BJ (cell line): ENCODE data around the gene DNMT3A. TPM values are rescaled to one million over a fixed set of nuclear protein-coding genes. Genes with fewer than 3 reads are reported as not detected.

Source experiments
- CTCF ChIA-PET: fragments of 350-600 bp; formaldehyde crosslinking; extraction: SDS; loops from one replicate; lab custom pipeline; 2021; ENCODE audit warnings: antibody characterized with exemption, inconsistent platforms; lab: Yijun Ruan, JAX
- POLR2A ChIA-PET: fragments of 300-600 bp; sonication (Branson Sonifier 250); formaldehyde crosslinking; extraction: SDS; loops from one replicate; lab custom pipeline; 2021; ENCODE audit warnings: antibody characterized with exemption; lab: Charles Lee
- DNase-seq: peaks from one replicate; pipeline ENCODE4 v3.0.0-alpha.2; 2011; ENCODE audit warnings: low read depth
- H3K27me3 ChIP-seq: 2 replicates; pipeline ENCODE4 v1.6.0; 2011; ENCODE audit warnings: low read length; ENCODE audit not compliant: control insufficient read depth, insufficient read depth
- H3K36me3 ChIP-seq: 2 replicates; pipeline ENCODE4 v1.5.1; 2011; ENCODE audit warnings: low read length; ENCODE audit not compliant: control insufficient read depth, insufficient read depth
- H3K4me3 ChIP-seq: 2 replicates; pipeline ENCODE4 v1.5.1; 2011; ENCODE audit warnings: low read depth, mild to moderate bottlenecking, control low read depth, low read length
- polyA plus RNA-seq: library from polyadenylated mRNA; depleted of rRNA; stranded (reverse); fragments of >200 nt; gene quantifications from 2 replicates; pipeline ENCODE4 v1.2.3, GENCODE V29; 2011
- TF ChIP-seq, protein P1 (sequence below): IDR thresholded peaks from 2 replicates; pipeline ENCODE4 v1.5.1; 2011; ENCODE audit warnings: low read depth, mild to moderate bottlenecking, control low read depth, inconsistent platforms, low read length, moderate library complexity; ENCODE audit not compliant: insufficient read depth

The DNMT3A gene
- polyA plus RNA-seq, 1 experiment = 3.0 TPM

DNA sequence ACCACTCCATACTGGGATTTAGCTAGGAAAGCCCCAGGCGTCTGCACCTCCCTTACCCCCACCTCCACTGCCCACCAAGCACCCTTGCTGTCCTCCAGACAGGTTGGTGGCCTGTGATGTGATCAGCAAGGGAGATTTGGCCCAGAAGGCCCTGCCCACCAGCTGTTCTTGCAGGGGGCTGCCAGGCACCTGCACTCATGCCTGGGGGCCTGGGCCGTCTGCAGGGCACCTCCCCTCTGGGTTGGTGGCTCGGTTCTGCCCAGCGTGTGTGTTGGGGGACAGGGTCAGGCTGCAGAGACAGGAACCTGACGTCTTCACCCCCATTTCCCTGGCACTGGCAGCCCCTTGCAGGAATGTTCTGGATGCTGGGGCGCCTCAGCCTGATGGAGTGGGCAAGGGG lies 5.8 kb downstream of the DNMT3A start:
- no peak for DNase-seq
- CTCF ChIA-PET = no interaction called here
- TF ChIP-seq, protein P1, sequence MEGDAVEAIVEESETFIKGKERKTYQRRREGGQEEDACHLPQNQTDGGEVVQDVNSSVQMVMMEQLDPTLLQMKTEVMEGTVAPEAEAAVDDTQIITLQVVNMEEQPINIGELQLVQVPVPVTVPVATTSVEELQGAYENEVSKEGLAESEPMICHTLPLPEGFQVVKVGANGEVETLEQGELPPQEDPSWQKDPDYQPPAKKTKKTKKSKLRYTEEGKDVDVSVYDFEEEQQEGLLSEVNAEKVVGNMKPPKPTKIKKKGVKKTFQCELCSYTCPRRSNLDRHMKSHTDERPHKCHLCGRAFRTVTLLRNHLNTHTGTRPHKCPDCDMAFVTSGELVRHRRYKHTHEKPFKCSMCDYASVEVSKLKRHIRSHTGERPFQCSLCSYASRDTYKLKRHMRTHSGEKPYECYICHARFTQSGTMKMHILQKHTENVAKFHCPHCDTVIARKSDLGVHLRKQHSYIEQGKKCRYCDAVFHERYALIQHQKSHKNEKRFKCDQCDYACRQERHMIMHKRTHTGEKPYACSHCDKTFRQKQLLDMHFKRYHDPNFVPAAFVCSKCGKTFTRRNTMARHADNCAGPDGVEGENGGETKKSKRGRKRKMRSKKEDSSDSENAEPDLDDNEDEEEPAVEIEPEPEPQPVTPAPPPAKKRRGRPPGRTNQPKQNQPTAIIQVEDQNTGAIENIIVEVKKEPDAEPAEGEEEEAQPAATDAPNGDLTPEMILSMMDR = no peak
- H3K4me3 ChIP-seq = no peak overlapping the region
- no peaks in the 10 kb centered on the region for H3K36me3 ChIP-seq
- H3K27me3 ChIP-seq = no peaks in the 10 kb centered on the region
- POLR2A ChIA-PET = no interaction called here

DNA sequence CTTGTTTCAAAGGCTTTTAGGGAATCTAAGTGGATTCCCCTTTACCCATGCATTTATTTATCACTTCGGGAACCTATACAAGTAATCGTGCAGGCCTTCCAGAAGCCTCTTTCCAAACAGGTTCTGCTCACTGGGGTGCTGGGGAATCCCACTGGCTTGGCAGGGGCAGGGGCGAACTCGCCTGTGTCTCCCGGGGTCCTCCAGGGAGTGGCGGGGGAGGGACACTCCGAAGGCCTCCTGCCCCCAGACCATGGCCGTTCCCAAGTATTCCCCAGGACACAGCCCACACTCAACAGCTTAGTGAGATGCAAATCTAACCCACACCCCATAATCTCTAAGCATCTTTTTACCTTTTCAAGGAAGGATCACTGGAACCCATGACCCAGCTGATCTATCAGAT lies 6.5 kb downstream of the DNMT3A start:
- H3K4me3 ChIP-seq = no peak overlapping the region
- no peaks in the 10 kb centered on the region for H3K36me3 ChIP-seq
- H3K27me3 ChIP-seq = no peaks in the 10 kb centered on the region
- DNase-seq = no peak
- ChIA-PET POLR2A (no interaction called here), CTCF (no interaction called here)
- TF ChIP-seq, protein P1 = no peak

DNA sequence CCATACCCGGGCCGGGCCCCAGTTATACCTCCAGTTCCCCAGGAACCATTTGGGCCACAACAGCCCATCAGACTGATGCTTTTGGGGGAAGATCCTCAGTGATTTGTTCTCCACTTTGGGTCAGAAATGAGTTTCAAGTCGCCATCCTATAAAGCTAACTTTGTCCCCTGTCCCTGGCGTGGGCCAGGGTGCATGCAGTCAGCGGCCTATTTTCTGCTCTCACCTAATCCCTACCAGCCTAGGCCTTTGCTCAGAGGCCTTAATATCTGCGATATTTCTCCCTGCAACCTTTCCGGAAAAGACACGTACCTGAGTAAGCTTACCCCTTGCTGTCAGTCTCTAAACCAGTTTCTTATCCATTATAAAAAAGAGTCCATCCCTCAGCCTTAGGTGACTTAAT lies 7.2 kb downstream of the DNMT3A start:
- no peak for DNase-seq
- TF ChIP-seq, protein P1 = no peak
- POLR2A ChIA-PET = no interaction called here
- CTCF ChIA-PET = no interaction called here
- H3K27me3 ChIP-seq = no peaks in the 10 kb centered on the region
- H3K4me3 ChIP-seq = no peak overlapping the region
- no peaks in the 10 kb centered on the region for H3K36me3 ChIP-seq

DNA sequence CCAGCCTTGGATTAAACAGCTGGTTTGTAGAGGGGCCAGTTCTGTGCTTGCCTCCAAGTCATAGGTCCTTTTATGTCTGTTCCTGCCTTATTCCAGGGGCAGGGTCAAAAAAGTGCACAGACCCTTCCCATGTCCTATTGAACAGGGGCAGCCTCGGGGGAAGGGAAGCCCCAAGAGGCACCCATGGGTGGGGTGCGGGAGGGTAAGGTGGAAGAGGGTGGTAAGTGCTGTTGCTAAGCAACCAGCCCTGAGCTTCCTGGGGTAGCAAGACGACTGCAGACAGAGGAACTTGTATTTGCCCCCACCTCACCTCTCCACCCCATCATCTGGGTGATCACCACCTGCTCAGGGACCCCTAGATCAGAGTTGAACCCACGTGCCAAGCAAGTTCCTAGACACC lies 7.7 kb downstream of the DNMT3A start:
- ChIA-PET CTCF (no interaction called here), POLR2A (no interaction called here)
- TF ChIP-seq, protein P1 = no peak
- Histone ChIP-seq H3K4me3 (no peak overlapping the region), H3K27me3 (no peaks in the 10 kb centered on the region), H3K36me3 (no peaks in the 10 kb centered on the region)
- no peak for DNase-seq

DNA sequence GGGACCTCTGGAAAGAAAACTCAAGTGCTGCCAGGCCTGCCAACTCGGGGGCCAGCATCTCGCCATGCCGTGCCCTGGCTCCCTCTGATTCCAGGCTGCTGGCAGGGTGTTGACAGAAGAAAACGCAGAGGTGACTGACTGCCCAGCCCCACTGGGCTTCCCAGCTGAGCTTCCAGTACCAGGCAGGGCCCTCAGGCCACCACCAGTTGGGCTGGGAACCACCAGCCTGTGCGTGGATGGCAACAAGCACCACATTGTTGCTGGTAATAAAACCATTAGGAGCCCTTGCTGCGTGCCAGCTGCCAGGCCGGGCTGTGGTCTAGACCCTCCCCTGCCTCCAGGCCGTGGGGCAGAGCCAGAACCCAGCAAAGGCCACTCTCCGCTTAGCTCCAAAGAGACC lies 9.2 kb downstream of the DNMT3A start:
- CTCF ChIA-PET = interaction anchor here (1.9 kb wide), 1 partner anchor 10 kb away, joined by 6 read pairs; the partner anchor contains the start of gene DNMT3A
- POLR2A ChIA-PET = no interaction called here
- H3K27me3 ChIP-seq = no peaks in the 10 kb centered on the region
- no peaks in the 10 kb centered on the region for H3K36me3 ChIP-seq
- TF ChIP-seq, protein P1 = no peak
- H3K4me3 ChIP-seq = no peak overlapping the region
- no peak for DNase-seq
